Measurements from ENCODE around the gene RHBDL1.

DNA sequence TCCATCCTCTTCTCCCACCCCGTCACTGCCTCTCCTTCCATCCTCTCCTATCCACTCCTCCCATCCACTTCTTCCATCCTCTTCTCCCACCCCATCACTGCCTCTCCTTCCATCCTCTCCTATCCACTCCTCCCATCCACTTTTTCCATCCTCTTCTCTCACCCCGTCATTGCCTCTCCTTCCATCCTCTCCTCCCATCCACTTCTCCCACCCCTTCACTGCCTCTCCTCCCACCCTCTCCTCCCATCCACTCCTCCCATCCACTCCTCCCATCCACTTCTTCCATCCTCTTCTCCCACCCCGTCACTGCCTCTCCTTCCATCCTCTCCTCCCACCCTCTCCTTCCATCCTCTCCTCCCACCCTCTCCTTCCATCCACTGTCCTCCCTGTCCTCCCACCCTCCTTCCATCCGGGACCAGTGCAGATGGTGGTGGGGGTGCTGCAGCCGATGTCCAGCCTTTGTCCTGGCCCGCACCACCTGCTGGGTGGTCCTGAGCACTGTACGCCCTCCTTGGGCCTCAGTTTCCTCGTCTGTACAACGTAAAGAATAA, 43.6 kb upstream of the RHBDL1 start:
- TF ChIP-seq, protein P1, sequence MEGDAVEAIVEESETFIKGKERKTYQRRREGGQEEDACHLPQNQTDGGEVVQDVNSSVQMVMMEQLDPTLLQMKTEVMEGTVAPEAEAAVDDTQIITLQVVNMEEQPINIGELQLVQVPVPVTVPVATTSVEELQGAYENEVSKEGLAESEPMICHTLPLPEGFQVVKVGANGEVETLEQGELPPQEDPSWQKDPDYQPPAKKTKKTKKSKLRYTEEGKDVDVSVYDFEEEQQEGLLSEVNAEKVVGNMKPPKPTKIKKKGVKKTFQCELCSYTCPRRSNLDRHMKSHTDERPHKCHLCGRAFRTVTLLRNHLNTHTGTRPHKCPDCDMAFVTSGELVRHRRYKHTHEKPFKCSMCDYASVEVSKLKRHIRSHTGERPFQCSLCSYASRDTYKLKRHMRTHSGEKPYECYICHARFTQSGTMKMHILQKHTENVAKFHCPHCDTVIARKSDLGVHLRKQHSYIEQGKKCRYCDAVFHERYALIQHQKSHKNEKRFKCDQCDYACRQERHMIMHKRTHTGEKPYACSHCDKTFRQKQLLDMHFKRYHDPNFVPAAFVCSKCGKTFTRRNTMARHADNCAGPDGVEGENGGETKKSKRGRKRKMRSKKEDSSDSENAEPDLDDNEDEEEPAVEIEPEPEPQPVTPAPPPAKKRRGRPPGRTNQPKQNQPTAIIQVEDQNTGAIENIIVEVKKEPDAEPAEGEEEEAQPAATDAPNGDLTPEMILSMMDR (IDR thresholded peaks at IDR 0.05) = no peak
- no peak for TF ChIP-seq ZFX (IDR thresholded peaks at IDR 0.05; ENCODE audit: borderline replicate concordance)

Measured in 22Rv1 (cell line).